Ishikawa (cell line): ENCODE data around the gene SLC38A2.

Source experiments
- CEBPB ChIP-seq: IDR thresholded peaks from 2 replicates; pipeline ENCODE4 v1.6.1; 2012
- CREB1 ChIP-seq: IDR thresholded peaks from 2 replicates; pipeline ENCODE4 v1.6.1; 2012; ENCODE audit warnings: low read depth
- EGR1 ChIP-seq: IDR thresholded peaks from 2 replicates; pipeline ENCODE4 v1.6.1; 2012
- EP300 ChIP-seq: IDR thresholded peaks from 2 replicates; pipeline ENCODE4 v1.6.1; 2012; ENCODE audit warnings: borderline replicate concordance
- FOXM1 ChIP-seq: IDR thresholded peaks from 2 replicates; pipeline ENCODE4 v1.6.1; 2012; ENCODE audit warnings: low read depth, borderline replicate concordance
- NFIC ChIP-seq: IDR thresholded peaks from 2 replicates; pipeline ENCODE4 v1.6.1; 2012
- RAD21 ChIP-seq: IDR thresholded peaks from 2 replicates; pipeline ENCODE4 v1.6.1; 2012; ENCODE audit warnings: low read depth
- TAF1 ChIP-seq: IDR thresholded peaks from 2 replicates; pipeline ENCODE4 v1.6.1; 2012; ENCODE audit warnings: low read depth, mild to moderate bottlenecking
- TCF12 ChIP-seq: IDR thresholded peaks from 2 replicates; pipeline ENCODE4 v1.6.1; 2012; ENCODE audit warnings: low read depth
- TEAD4 ChIP-seq: IDR thresholded peaks from 2 replicates; pipeline ENCODE4 v1.6.1; 2012
- YY1 ChIP-seq: IDR thresholded peaks from 2 replicates; pipeline ENCODE4 v1.6.1; 2012; ENCODE audit warnings: low read depth
- ZBTB7A ChIP-seq: IDR thresholded peaks from 2 replicates; pipeline ENCODE4 v1.6.1; 2012; ENCODE audit warnings: low read depth
- TF ChIP-seq, protein P1 (sequence below): IDR thresholded peaks from 2 replicates; pipeline ENCODE4 v1.6.1; 2012; ENCODE audit warnings: low read depth, mild to moderate bottlenecking
- TF ChIP-seq, protein P2 (sequence below): IDR thresholded peaks from 2 replicates; pipeline ENCODE4 v1.6.1; 2012
- TF ChIP-seq, protein P3 (sequence below): IDR thresholded peaks from 2 replicates; pipeline ENCODE4 v1.6.1; 2012

SLC38A2 gene

GRCh38 chr12:46351138-46351537 lies 21.4 kb downstream of the SLC38A2 start:
- no peak for TF ChIP-seq TEAD4
- TF ChIP-seq RAD21 = no peak
- no peak for TF ChIP-seq TAF1
- no peak for TF ChIP-seq EP300
- TF ChIP-seq CREB1 = no peak
- TF ChIP-seq TCF12 = no peak
- TF ChIP-seq YY1 = no peak
- no peak for TF ChIP-seq EGR1
- TF ChIP-seq ZBTB7A = no peak
- TF ChIP-seq, protein P1, sequence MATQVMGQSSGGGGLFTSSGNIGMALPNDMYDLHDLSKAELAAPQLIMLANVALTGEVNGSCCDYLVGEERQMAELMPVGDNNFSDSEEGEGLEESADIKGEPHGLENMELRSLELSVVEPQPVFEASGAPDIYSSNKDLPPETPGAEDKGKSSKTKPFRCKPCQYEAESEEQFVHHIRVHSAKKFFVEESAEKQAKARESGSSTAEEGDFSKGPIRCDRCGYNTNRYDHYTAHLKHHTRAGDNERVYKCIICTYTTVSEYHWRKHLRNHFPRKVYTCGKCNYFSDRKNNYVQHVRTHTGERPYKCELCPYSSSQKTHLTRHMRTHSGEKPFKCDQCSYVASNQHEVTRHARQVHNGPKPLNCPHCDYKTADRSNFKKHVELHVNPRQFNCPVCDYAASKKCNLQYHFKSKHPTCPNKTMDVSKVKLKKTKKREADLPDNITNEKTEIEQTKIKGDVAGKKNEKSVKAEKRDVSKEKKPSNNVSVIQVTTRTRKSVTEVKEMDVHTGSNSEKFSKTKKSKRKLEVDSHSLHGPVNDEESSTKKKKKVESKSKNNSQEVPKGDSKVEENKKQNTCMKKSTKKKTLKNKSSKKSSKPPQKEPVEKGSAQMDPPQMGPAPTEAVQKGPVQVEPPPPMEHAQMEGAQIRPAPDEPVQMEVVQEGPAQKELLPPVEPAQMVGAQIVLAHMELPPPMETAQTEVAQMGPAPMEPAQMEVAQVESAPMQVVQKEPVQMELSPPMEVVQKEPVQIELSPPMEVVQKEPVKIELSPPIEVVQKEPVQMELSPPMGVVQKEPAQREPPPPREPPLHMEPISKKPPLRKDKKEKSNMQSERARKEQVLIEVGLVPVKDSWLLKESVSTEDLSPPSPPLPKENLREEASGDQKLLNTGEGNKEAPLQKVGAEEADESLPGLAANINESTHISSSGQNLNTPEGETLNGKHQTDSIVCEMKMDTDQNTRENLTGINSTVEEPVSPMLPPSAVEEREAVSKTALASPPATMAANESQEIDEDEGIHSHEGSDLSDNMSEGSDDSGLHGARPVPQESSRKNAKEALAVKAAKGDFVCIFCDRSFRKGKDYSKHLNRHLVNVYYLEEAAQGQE = no peak
- TF ChIP-seq, protein P2, sequence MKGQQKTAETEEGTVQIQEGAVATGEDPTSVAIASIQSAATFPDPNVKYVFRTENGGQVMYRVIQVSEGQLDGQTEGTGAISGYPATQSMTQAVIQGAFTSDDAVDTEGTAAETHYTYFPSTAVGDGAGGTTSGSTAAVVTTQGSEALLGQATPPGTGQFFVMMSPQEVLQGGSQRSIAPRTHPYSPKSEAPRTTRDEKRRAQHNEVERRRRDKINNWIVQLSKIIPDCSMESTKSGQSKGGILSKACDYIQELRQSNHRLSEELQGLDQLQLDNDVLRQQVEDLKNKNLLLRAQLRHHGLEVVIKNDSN = no peak
- TF ChIP-seq, protein P3, sequence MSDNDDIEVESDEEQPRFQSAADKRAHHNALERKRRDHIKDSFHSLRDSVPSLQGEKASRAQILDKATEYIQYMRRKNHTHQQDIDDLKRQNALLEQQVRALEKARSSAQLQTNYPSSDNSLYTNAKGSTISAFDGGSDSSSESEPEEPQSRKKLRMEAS = no peak
- TF ChIP-seq FOXM1 = no peak
- no peak for TF ChIP-seq NFIC
- TF ChIP-seq CEBPB = no peak

- TF ChIP-seq CEBPB (no peak), RAD21 (no peak), TEAD4 (no peak), TAF1 (no peak), CREB1 (no peak), YY1 (no peak), ZBTB7A (no peak), FOXM1 (no peak), NFIC (no peak), EP300 (no peak), TCF12 (no peak), EGR1 (no peak)
- TF ChIP-seq, protein P3 = no peak
- TF ChIP-seq, protein P1 = no peak
- TF ChIP-seq, protein P2 = no peak
Measured at GRCh38 chr12:46349253-46349652, 23.3 kb downstream of the SLC38A2 start.

DNA sequence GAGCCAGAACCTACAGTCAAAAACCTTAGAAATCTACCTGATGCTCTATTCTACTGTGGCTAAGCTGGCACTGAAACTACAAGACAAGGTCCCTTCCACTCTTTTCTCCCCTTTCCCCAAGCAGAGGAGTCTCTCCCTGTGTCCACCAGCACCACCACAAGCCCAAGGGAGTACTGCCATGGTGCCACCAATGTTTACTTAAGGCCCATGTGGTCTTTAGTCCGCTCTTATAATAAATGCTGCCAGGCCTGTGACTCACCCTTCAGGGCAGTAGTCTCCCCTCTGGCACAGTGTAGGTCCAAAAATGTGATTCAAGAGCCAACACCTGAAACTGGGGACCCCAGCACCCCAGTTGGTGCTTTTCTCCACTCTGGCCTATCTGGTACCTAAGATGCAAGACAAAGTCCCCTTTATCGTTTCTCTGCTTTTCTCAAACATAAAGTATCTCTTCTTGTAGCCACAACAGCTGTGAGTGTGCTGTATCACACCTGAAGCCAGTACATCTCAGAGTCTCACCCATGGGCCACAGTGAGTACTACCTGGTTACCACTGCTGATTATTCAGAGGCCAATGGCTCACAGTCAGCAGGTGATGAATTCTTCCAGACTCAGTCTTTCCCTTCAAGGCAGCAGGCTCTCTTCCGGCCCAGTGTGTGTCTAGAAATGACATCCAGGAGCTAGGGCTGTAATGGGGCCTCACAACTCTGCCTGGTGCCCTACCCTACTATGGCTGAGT lies 29.3 kb downstream of the SLC38A2 start:
- TF ChIP-seq CREB1 (no peak), EP300 (no peak), CEBPB (no peak), ZBTB7A (no peak), TAF1 (no peak), RAD21 (no peak), YY1 (no peak), TEAD4 (no peak), TCF12 (no peak), EGR1 (no peak), FOXM1 (no peak), NFIC (no peak)
- TF ChIP-seq, protein P1 = no peak
- TF ChIP-seq, protein P2 = no peak
- TF ChIP-seq, protein P3 = no peak
